Measurements from ENCODE around the gene INPP5D.
A peak's percentile ranks its signal among the peaks of the same experiment; 100 is the strongest.

Gene INPP5D

DNA sequence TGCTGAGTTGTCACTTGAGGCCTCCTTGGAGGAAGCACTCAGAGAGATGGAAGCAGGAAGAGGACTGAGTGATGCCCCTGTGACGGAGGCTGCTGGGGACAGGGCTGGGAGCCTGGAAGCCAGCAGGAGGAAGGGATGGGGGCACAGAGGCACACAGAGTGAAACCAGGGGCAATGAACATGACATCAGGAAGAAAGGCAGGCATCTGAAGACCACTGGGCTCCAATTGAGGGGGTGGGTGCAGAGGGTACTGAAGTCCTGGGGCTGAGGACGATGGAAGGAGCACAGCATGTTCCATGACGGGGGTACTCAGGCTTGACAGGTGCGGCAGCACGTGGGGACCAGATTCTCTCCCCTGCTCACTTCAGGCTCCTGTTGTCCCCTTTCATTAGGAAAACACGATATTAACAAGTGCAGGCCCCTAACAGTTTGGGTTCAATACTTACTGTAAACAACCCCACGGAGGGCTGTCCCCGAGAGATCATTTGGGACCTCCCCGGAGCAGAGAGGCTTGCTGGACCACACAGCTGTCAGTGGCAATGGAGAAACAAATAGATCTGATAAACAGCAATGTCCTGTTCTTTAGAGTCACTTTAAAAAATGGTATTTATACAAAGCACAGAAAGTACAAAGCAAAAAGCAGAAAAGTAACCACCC lies 8.7 kb downstream of the INPP5D start:
- no peak overlapping the region for H4K8ac ChIP-seq (ENCODE audit: low read depth, low read length)
- no peaks in the 10 kb centered on the region for H3K27me3 ChIP-seq (ENCODE audit: insufficient read depth, low read length, poor library complexity)
- H3K79me2 ChIP-seq (ENCODE audit: control insufficient read depth, insufficient read depth, low read length), result no peaks in the 10 kb centered on the region
- H4K5ac ChIP-seq (ENCODE audit: low read length), result no peak overlapping the region
- no peaks in the 10 kb centered on the region for H3K36me3 ChIP-seq (ENCODE audit: control insufficient read depth, insufficient read depth, low read length)
- no peak overlapping the region for H3K9ac ChIP-seq (ENCODE audit: low read length)
- no peak overlapping the region for H3K4me3 ChIP-seq (ENCODE audit: low read length)
- H3K79me1 ChIP-seq (ENCODE audit: low read length), result no peaks in the 10 kb centered on the region
- H2BK15ac ChIP-seq (replicated peaks; ENCODE audit: low read depth), result no peak overlapping the region
- WGBS (ENCODE audit: extremely low coverage, insufficient coverage, low lambda C conversion rate), result no CpG with 5 or more reads among the region's 9 CpGs
- no peak overlapping the region for H2BK5ac ChIP-seq (ENCODE audit: low read length)
- no peak overlapping the region for H2AK5ac ChIP-seq (ENCODE audit: low read length)
- no peak overlapping the region for H3K18ac ChIP-seq (ENCODE audit: low read length)
- H3K4me1 ChIP-seq (ENCODE audit: control insufficient read depth, low read depth, low read length), result no peaks in the 10 kb centered on the region
- no peak overlapping the region for H3K56ac ChIP-seq (ENCODE audit: low read length)
- H3K4me2 ChIP-seq (ENCODE audit: low read length), result no peak overlapping the region
- no peak for DNase-seq
- H2BK120ac ChIP-seq (ENCODE audit: low read depth, low read length), result no peak overlapping the region
- no peak overlapping the region for H3K23ac ChIP-seq (ENCODE audit: low read length)
- H3K4ac ChIP-seq (ENCODE audit: low read depth, low read length), result no peak overlapping the region
- H3K27ac ChIP-seq (ENCODE audit: low read depth, low read length), result no peak overlapping the region

DNA sequence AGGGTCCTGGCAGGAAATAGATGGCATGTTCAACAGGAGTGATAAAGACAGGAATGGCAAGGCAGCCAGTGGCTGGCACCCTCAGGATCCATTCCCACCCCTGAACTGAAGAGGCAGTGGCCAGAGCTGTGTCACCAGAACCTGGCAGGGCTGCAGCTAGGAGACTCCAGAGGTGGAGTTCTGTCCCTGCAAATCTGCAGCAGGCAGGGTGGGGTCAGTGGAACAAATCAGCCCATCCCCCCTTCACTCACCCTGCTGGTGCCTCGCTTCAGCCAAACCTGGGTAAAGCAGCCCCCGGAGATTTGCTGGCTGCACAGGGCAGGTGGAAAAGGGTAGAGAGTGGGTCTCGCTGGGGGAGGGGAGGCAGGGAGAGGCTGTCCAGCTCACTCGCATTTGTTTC lies 12.7 kb downstream of the INPP5D start:
- Histone ChIP-seq H3K4me1 (ENCODE audit: control insufficient read depth, low read depth, low read length) (peaks cover 2% of the 10 kb centered on the region), H3K4ac (ENCODE audit: low read depth, low read length) (no peak overlapping the region), H4K8ac (ENCODE audit: low read depth, low read length) (no peak overlapping the region), H3K27me3 (ENCODE audit: insufficient read depth, low read length, poor library complexity) (no peaks in the 10 kb centered on the region), H3K4me3 (ENCODE audit: low read length) (no peak overlapping the region), H3K18ac (ENCODE audit: low read length) (no peak overlapping the region), H3K23ac (ENCODE audit: low read length) (no peak overlapping the region), H2BK5ac (ENCODE audit: low read length) (no peak overlapping the region), H3K79me1 (ENCODE audit: low read length) (no peaks in the 10 kb centered on the region), H2AK5ac (ENCODE audit: low read length) (no peak overlapping the region), H3K4me2 (ENCODE audit: low read length) (no peak overlapping the region), H2BK15ac (replicated peaks; ENCODE audit: low read depth) (no peak overlapping the region), H4K5ac (ENCODE audit: low read length) (no peak overlapping the region), H3K79me2 (ENCODE audit: control insufficient read depth, insufficient read depth, low read length) (no peaks in the 10 kb centered on the region), H3K56ac (ENCODE audit: low read length) (no peak overlapping the region), H3K27ac (ENCODE audit: low read depth, low read length) (no peak overlapping the region), H3K36me3 (ENCODE audit: control insufficient read depth, insufficient read depth, low read length) (no peaks in the 10 kb centered on the region), H2BK120ac (ENCODE audit: low read depth, low read length) (no peak overlapping the region), H3K9ac (ENCODE audit: low read length) (no peak overlapping the region)
- no CpG with 5 or more reads among the region's 4 CpGs for WGBS (ENCODE audit: extremely low coverage, insufficient coverage, low lambda C conversion rate)
- DNase-seq, result no peak

DNA sequence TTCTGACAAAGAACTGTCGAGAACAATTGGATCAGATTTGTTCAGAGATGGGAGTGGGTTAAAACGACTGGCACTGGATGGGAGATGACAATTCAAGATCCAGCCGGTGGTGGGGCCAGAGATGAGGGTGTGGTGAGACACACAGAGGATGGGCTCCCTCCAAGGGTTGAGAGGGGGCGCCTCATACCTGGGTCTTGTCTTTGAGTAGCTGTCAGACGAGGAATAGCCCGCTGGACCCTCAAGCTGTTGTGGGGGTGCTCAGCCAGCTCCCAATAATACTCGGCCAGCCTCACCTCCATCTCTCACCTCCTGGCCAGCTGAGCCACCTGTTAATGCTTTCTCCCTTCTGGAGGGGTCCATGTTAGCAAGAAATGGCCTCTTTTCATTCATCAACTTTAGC lies 14.0 kb downstream of the INPP5D start:
- no peak overlapping the region for H2AK5ac ChIP-seq (ENCODE audit: low read length)
- H3K4me2 ChIP-seq (ENCODE audit: low read length), result no peak overlapping the region
- no peak overlapping the region for H3K4me3 ChIP-seq (ENCODE audit: low read length)
- H2BK15ac ChIP-seq (replicated peaks; ENCODE audit: low read depth), result no peak overlapping the region
- H3K79me1 ChIP-seq (ENCODE audit: low read length), result no peaks in the 10 kb centered on the region
- no peak overlapping the region for H3K27ac ChIP-seq (ENCODE audit: low read depth, low read length)
- H3K27me3 ChIP-seq (ENCODE audit: insufficient read depth, low read length, poor library complexity), result no peaks in the 10 kb centered on the region
- no peak overlapping the region for H4K8ac ChIP-seq (ENCODE audit: low read depth, low read length)
- H3K4ac ChIP-seq (ENCODE audit: low read depth, low read length), result no peak overlapping the region
- no peak overlapping the region for H3K23ac ChIP-seq (ENCODE audit: low read length)
- no peak overlapping the region for H3K9ac ChIP-seq (ENCODE audit: low read length)
- no peak overlapping the region for H3K56ac ChIP-seq (ENCODE audit: low read length)
- H4K5ac ChIP-seq (ENCODE audit: low read length), result no peak overlapping the region
- H2BK5ac ChIP-seq (ENCODE audit: low read length), result no peak overlapping the region
- no peak overlapping the region for H3K18ac ChIP-seq (ENCODE audit: low read length)
- WGBS (ENCODE audit: extremely low coverage, insufficient coverage, low lambda C conversion rate), result no CpG with 5 or more reads among the region's 7 CpGs
- no peaks in the 10 kb centered on the region for H3K36me3 ChIP-seq (ENCODE audit: control insufficient read depth, insufficient read depth, low read length)
- no peak overlapping the region for H2BK120ac ChIP-seq (ENCODE audit: low read depth, low read length)
- DNase-seq, result no peak
- H3K79me2 ChIP-seq (ENCODE audit: control insufficient read depth, insufficient read depth, low read length), result no peaks in the 10 kb centered on the region
- H3K4me1 ChIP-seq (ENCODE audit: control insufficient read depth, low read depth, low read length), result peaks cover 2% of the 10 kb centered on the region

DNA sequence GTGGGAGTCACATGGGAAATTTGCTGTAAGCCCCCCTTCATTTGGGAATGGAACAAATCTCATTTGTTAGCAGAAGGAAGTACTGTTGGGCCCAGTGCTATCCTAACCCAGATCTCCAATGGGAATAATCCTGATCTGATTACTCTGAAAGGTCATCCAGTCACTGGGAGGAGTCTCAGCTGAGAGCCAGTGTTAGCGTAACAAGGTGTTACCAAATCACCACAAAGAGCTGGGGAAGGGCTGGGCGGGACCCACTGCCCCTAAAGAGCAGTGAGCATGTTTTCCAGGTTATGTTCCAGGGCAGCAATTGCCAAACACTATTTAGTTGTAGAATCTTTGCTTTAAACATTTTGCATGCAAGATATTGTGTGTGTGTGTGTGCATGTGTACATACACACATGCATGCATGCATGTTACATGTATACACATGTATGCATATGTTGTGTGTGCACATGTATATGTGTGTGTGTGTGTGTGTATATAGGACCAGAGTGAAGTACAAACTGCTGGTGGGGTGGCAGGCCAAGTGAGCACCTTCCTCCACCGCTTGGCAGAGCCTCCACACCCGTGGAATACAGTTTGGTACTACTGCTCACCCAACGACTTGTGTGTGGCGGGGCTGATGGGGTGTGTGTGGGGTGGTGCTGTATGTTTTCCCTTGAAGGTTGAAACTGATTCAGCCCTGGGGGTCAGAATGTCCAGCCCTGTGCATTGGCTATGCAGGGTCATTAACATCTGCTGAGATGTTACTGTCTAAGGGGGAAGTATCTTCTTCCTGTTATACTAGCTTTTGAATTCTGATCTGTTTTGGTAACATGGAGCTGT lies 15.2 kb downstream of the INPP5D start:
- no CpG with 5 or more reads among the region's 6 CpGs for WGBS (ENCODE audit: extremely low coverage, insufficient coverage, low lambda C conversion rate)

DNA sequence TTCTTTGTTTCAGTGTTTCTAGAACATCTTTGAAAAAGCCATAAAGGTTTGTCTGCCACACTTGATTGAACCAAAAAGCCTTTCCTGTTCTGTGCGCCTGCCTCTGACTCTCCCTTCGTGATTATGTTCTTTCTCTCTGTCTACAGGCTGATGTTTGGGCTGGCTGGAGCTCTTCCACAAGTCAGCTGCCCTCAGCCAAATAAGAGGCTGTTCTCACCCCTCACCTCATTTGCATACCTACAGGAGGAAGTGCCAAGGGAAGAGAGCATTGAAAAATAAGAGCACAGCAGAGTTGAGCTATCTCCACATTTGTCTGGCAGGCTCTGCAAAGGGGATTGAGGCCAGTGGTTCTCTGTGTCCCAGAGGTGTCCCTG lies 15.8 kb downstream of the INPP5D start:
- Histone ChIP-seq H3K4ac (ENCODE audit: low read depth, low read length) (no peak overlapping the region), H3K27me3 (ENCODE audit: insufficient read depth, low read length, poor library complexity) (no peaks in the 10 kb centered on the region), H3K79me2 (ENCODE audit: control insufficient read depth, insufficient read depth, low read length) (no peaks in the 10 kb centered on the region), H2BK120ac (ENCODE audit: low read depth, low read length) (no peak overlapping the region), H3K4me3 (ENCODE audit: low read length) (no peak overlapping the region), H3K9ac (ENCODE audit: low read length) (no peak overlapping the region), H3K79me1 (ENCODE audit: low read length) (no peaks in the 10 kb centered on the region), H2BK15ac (replicated peaks; ENCODE audit: low read depth) (no peak overlapping the region), H3K4me2 (ENCODE audit: low read length) (no peak overlapping the region), H2AK5ac (ENCODE audit: low read length) (no peak overlapping the region), H2BK5ac (ENCODE audit: low read length) (no peak overlapping the region), H3K18ac (ENCODE audit: low read length) (no peak overlapping the region), H4K8ac (ENCODE audit: low read depth, low read length) (no peak overlapping the region), H3K27ac (ENCODE audit: low read depth, low read length) (no peak overlapping the region), H3K23ac (ENCODE audit: low read length) (no peak overlapping the region), H3K56ac (ENCODE audit: low read length) (no peak overlapping the region), H4K5ac (ENCODE audit: low read length) (no peak overlapping the region), H3K36me3 (ENCODE audit: control insufficient read depth, insufficient read depth, low read length) (no peaks in the 10 kb centered on the region), H3K4me1 (ENCODE audit: control insufficient read depth, low read depth, low read length) (peaks cover 2% of the 10 kb centered on the region)
- no CpG with 5 or more reads among the region's 2 CpGs for WGBS (ENCODE audit: extremely low coverage, insufficient coverage, low lambda C conversion rate)
- DNase-seq, result peak; percentile 62

More for the DNA sequence above, 15.2 kb downstream of the INPP5D start:
- Histone ChIP-seq H3K27ac (ENCODE audit: low read depth, low read length) (no peak overlapping the region), H2BK5ac (ENCODE audit: low read length) (no peak overlapping the region), H4K8ac (ENCODE audit: low read depth, low read length) (no peak overlapping the region), H3K36me3 (ENCODE audit: control insufficient read depth, insufficient read depth, low read length) (no peaks in the 10 kb centered on the region), H2BK120ac (ENCODE audit: low read depth, low read length) (no peak overlapping the region), H3K23ac (ENCODE audit: low read length) (no peak overlapping the region), H4K5ac (ENCODE audit: low read length) (no peak overlapping the region), H2AK5ac (ENCODE audit: low read length) (no peak overlapping the region), H3K4me2 (ENCODE audit: low read length) (no peak overlapping the region), H3K4me3 (ENCODE audit: low read length) (no peak overlapping the region), H3K9ac (ENCODE audit: low read length) (no peak overlapping the region), H3K4me1 (ENCODE audit: control insufficient read depth, low read depth, low read length) (peaks cover 2% of the 10 kb centered on the region), H3K79me2 (ENCODE audit: control insufficient read depth, insufficient read depth, low read length) (no peaks in the 10 kb centered on the region), H3K79me1 (ENCODE audit: low read length) (no peaks in the 10 kb centered on the region), H3K56ac (ENCODE audit: low read length) (no peak overlapping the region), H2BK15ac (replicated peaks; ENCODE audit: low read depth) (no peak overlapping the region), H3K4ac (ENCODE audit: low read depth, low read length) (no peak overlapping the region), H3K27me3 (ENCODE audit: insufficient read depth, low read length, poor library complexity) (no peaks in the 10 kb centered on the region), H3K18ac (ENCODE audit: low read length) (no peak overlapping the region)
- no peak for DNase-seq

Data from mesendoderm (in vitro differentiated cells).